Heart left ventricle (tissue), 16 donors: Measurements from ENCODE around the gene CDCA4. TPM values are rescaled to one million over a fixed set of nuclear protein-coding genes. Genes with fewer than 3 reads are reported as not detected.

Experiments
- ATAC-seq, 4 donors: fragments of 200-7000 bp; cut with Tn5 transposase; one replicate each; pipeline ENCODE4 v1.9.1; 2020 to 2022; ENCODE audit warnings: moderate library complexity in 4 of 4, mild to moderate bottlenecking in 3 of 4, moderate number of reproducible peaks in 1 of 4
- DNase-seq, 5 donors: peaks; one replicate each; pipeline ENCODE4 v3.0.0-alpha.2; 2020
- H3K27ac ChIP-seq, 12 donors: fragments of 200-600 bp; sonication (generic) in 4 of 12; one replicate each; pipeline versions ENCODE4 v1.5.0 to v1.8.0; 2016 to 2022; ENCODE audit warnings: mild to moderate bottlenecking in 2 of 12
- H3K27me3 ChIP-seq, 9 donors: fragments of 200-600 bp; sonication (generic) in 2 of 9; one replicate each; pipeline versions ENCODE4 v1.5.1 to v1.8.0; 2016 to 2022; ENCODE audit warnings: mild to moderate bottlenecking in 3 of 9
- H3K36me3 ChIP-seq, 9 donors: fragments of 200-600 bp; sonication (generic) in 2 of 9; one replicate each; pipeline versions ENCODE4 v1.5.0 to v1.8.0; 2018 to 2022; ENCODE audit warnings: mild to moderate bottlenecking in 2 of 9
- H3K4me1 ChIP-seq, 12 donors: fragments of 200-600 bp; sonication (generic) in 4 of 12; one replicate each; pipeline versions ENCODE4 v1.5.0 to v1.8.0; 2016 to 2022; ENCODE audit warnings: mild to moderate bottlenecking in 3 of 12
- H3K4me3 ChIP-seq, 12 donors: fragments of 200-600 bp; sonication (generic) in 4 of 12; one replicate each; pipeline versions ENCODE4 v1.5.0 to v1.8.0; 2017 to 2022; ENCODE audit warnings: mild to moderate bottlenecking in 9 of 12, moderate library complexity in 4 of 12
- H3K9me3 ChIP-seq, 12 donors: fragments of 200-600 bp; sonication (generic) in 4 of 12; one replicate each; pipeline versions ENCODE4 v1.5.0 to v1.8.0; 2016 to 2022; ENCODE audit warnings: mild to moderate bottlenecking in 1 of 12
- CTCF ChIP-seq, 12 donors: fragments of 200-600 bp; sonication (generic) in 4 of 12; IDR thresholded peaks; one replicate each; pipeline versions ENCODE4 v1.5.0 to v1.8.0; 2018 to 2022; ENCODE audit warnings: antibody characterized with exemption in 12 of 12, mild to moderate bottlenecking in 5 of 12
- POLR2A ChIP-seq, 2 donors: fragments of 450-650 bp; IDR thresholded peaks; one replicate each; pipeline ENCODE4 v1.6.1; 2017; ENCODE audit warnings: antibody characterized with exemption in 2 of 2, mild to moderate bottlenecking in 2 of 2, moderate library complexity in 2 of 2
- WGBS, 4 donors: extraction: QIAGEN DNeasy Blood & Tissue Kit in 2 of 4; methylation state at CpG; one replicate each; pipeline versions ENCODE4 v1.1.5 to v1.1.7; 2013 to 2018; 5-methylcytosine and 5-hydroxymethylcytosine counted together
- intact Hi-C, 10 donors: fragments of 100-400 bp; cut with DNase I; formaldehyde crosslinking; loops; one replicate each; pipeline versions ENCODE4 v1.11.1 to v1.14.2; 2022
- polyA plus RNA-seq, 2 donors: library from polyadenylated mRNA; stranded (reverse); fragments of 200-250 nt; gene quantifications; one replicate each; pipeline ENCODE4 v1.2.3, GENCODE V29; 2013
- total RNA-seq, 9 donors: library from RNA; depleted of rRNA in 2 of 9; stranded (reverse); fragments of >200 nt in 2 of 9; fragmentation: NEBNext Ultra II Directional in 3 of 9; extraction: Animal tissue kit (Norgen Biotek cat#: 25700) in 3 of 9; gene quantifications; one replicate each; pipeline versions ENCODE4 v1.1.0 to v1.2.4, GENCODE V29; 2016 to 2023
- donor health status: ischemic (EF 13 %, LVEDD 7.1; RV severe dilation, severe dysfunction).
- donor health status: healthy with polysubstance abuse.
- donor health status: DM: no; HTN: yes; CAD: no.
- donor health status: DM: no; HTN: no; CAD: no.
- donor health status: ischemic (EF 25% LVEDD 6.9; RV normal size, moderate dysfunction).
- donor health status: ischemic (EF 25% LVEDD 5.7; RV mildly dilated, moderate dysfunction).
- donor health status: healthy.
- donor health status: DM: yes; HTN: yes; CAD: no.
- donor health status: ischemic (EF 35%, LVEDD 5.7; RV mildly dilated, moderate dysfunction).
- donor health status: nonischemic (EF 11% LVEDD 7.7; RV severe dilation, severe dysfunction).
- donor health status: DM: yes; HTN: yes; CAD: no.
- donor health status: PGD.
- donor health status: ischemic (EF 29% LVEDD 5.4; RV normal size, mild dysfunction).
- donor health status: nonischemic (EF 23%, LVEDD 6.1; RV moderate dilation, normal function).

CDCA4 gene
- total and polyA plus RNA-seq, 11 donors, result 1.4 to 6.0 (median 2.4) TPM

GRCh38 chr14:104986487-104987164 lies 34.3 kb downstream of the CDCA4 start:
- Histone ChIP-seq H3K36me3 (peaks cover 0 to 3% (median 0%) of the 10 kb centered on the region in 9 donors), H3K27ac (peak overlapping the region in 4 of 12 donors; percentile 75 to 85 (median 80)), H3K27me3 (no peaks in the 10 kb centered on the region), H3K4me1 (peaks cover 0 to 20% (median 10%) of the 10 kb centered on the region in 12 donors), H3K4me3 (peak overlapping the region in 11 of 12 donors; percentile 60 to 98 (median 90)), H3K9me3 (no peaks in the 10 kb centered on the region)
- WGBS, 4 donors, result 57 to 86% (median 61%) methylated on average over 7 to 19 of the region's 19 CpGs
- DNase-seq, result no peak
- no peak for ATAC-seq
- TF ChIP-seq CTCF (IDR thresholded peaks at IDR 0.05) (no peak), POLR2A (IDR thresholded peaks at IDR 0.05) (no peak)
- intact Hi-C loops, result loop anchor here in 4 of 10 donors (5.0 kb wide), 2 partner anchors 36 to 41 kb away; partner anchors contain the start of gene CDCA4 (in 3 of the 4)

GRCh38 chr14:104985675-104986486 lies 35.0 kb downstream of the CDCA4 start, which contains the start of gene CLBA1:
Gene CLBA1 (plus strand): TSS chr14:104985788. CDS start chr14:104986432, 644 bp downstream.
- Histone ChIP-seq H3K4me3 (peak within 1 kb of the TSS; percentile 60 to 98 (median 89)), H3K27me3 (no peaks in the 10 kb centered on the region), H3K27ac (peak within 1 kb of the TSS in 11 of 12 donors; percentile 36 to 87 (median 74)), H3K36me3 (no peaks in the 10 kb centered on the region), H3K4me1 (peaks cover 0 to 20% (median 10%) of the 10 kb centered on the region in 12 donors), H3K9me3 (no peaks in the 10 kb centered on the region)
- DNase-seq, result peak; percentile 90 to 95 (median 92)
- peak; percentile 86 to 97 (median 94) for ATAC-seq
- 1% methylated on average over 26 to 77 of the region's 77 CpGs for WGBS, 4 donors
- intact Hi-C loops, result loop anchor here in 4 of 10 donors (5.0 kb wide), 2 partner anchors 36 to 41 kb away; partner anchors contain the start of gene CDCA4 (in 3 of the 4)
- TF ChIP-seq POLR2A (IDR thresholded peaks at IDR 0.05) (peak in 1 of 2 donors; percentile 49), CTCF (IDR thresholded peaks at IDR 0.05) (peak in 1 of 12 donors; percentile 3)

- no peaks in the 10 kb centered on the region for H3K36me3 ChIP-seq
- no peak for TF ChIP-seq POLR2A (IDR thresholded peaks at IDR 0.05)
- no peaks in the 10 kb centered on the region for H3K27me3 ChIP-seq
- intact Hi-C loops, result loop anchor here in 2 of 10 donors (5.0 kb wide), 1 partner anchor 38 kb away; the partner anchor contains the start of gene CDCA4 (in 2 of the 2)
- H3K4me3 ChIP-seq, result no peak overlapping the region
- WGBS, 4 donors, result 90 to 92% (median 90%) methylated on average over 13 to 15 of the region's 15 CpGs
- DNase-seq, result peak in 1 of 5 donors; percentile 27
- ATAC-seq, result no peak
- H3K9me3 ChIP-seq, result no peaks in the 10 kb centered on the region
- peak overlapping the region in 1 of 12 donors; percentile 87 for H3K27ac ChIP-seq
- H3K4me1 ChIP-seq, result peaks cover 0 to 31% (median 11%) of the 10 kb centered on the region in 12 donors
These were observed 36.6 kb downstream of the CDCA4 start for GRCh38 chr14:104984056-104984894.

GRCh38 chr14:104983231-104983721 lies 37.6 kb downstream of the CDCA4 start:
- DNase-seq (no peak), ATAC-seq (no peak)
- Histone ChIP-seq H3K27me3 (peaks cover 0 to 6% (median 0%) of the 10 kb centered on the region in 9 donors), H3K4me1 (peaks cover 0 to 40% (median 14%) of the 10 kb centered on the region in 12 donors), H3K4me3 (no peak overlapping the region), H3K9me3 (no peaks in the 10 kb centered on the region), H3K36me3 (no peaks in the 10 kb centered on the region), H3K27ac (no peak overlapping the region)
- 80 to 84% (median 81%) methylated on average over 10 to 12 of the region's 12 CpGs for WGBS, 4 donors
- TF ChIP-seq CTCF (IDR thresholded peaks at IDR 0.05), result no peak
- no peak for TF ChIP-seq POLR2A (IDR thresholded peaks at IDR 0.05)
- intact Hi-C loops, result loop anchor here in 3 of 10 donors (2.0 to 5.0 kb wide), 2 partner anchors 38 to 39 kb away; partner anchors contain the start of gene CDCA4 (in 3 of the 3)
